Stimulated activated CD4-positive, alpha-beta T cell treated with anti-CD3 and anti-CD28 coated beads, Interleukin-15, amount 100 ng/mL, for 48 hours (primary cell): ENCODE results near the gene MRPL37.

Source experiments
- DNase-seq, 2 donors: peaks; one replicate each; pipeline ENCODE4 v3.0.0-alpha.2; 2020; ENCODE audit warnings: low read depth in 2 of 2

Gene MRPL37

DNA sequence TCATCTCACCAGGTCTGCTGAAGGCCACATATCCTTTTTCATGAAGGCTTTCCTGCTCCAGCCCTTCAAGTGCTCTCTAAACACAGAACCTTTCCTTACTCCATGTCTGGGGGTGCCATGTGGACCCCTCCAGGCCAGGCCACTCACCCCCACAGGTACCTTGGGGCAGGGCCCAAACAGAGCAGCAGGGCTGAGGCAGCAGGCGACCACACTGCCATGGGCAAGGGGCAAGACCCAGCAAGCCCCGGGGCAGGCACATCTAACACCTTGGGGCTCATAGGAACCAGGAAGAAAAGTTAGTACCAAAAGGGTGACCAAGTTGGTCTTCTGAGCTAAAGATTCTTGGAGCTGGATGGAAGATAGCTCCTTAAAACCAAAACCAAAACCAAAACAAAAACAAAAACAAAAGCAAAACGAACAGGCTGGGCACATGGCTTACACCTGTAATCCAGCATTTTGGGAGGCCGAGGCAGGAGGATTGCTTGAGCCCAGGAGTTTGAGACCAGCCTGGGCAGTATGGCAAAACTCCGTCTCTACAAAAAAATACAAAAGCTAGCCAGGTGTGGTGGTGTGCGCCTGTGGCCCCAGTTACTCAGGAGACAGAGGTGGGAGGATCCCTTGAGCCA is 63.7 kb downstream of the MRPL37 start:
- DNase-seq: no peak

DNA sequence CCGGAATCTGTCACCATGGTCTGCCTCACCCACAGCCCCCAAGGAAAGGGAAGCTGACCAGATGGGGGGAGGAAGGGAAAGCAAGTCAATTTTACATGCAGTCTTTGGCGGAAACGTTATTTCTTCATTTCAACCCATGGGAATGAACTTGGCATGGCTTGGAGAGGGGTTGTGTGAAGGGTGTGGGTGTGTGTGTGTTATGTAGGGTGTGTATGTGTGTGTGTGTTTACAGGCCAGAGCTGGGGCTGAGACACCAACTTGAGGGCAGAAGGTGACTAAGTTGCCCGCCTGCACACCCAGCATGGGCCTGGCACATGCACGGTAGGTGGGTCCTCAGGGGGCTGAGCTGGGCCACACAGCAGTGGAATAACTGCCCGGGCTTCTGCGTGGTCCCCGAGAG is 65.2 kb downstream of the MRPL37 start:
- no peak for DNase-seq

DNA sequence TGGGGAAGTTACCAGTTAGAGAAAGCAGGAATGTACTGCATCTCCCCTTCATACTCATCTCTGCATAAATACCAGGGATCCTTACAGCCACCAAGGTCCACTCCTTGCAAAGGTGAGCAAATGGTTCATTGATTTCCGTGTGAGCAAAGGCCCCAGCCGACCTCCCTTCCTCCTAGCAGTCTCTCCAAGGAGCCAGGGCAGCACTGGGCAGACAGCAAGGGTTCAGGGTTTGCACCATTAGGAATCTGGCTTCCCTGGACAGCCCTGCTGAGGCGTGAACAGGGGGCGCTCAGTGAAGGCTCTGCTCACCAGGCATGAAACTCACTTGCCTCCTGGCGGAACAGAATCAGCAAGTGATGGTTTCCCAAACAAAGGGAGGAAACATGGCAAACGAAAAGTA is 65.7 kb downstream of the MRPL37 start:
- DNase-seq: no peak

DNA sequence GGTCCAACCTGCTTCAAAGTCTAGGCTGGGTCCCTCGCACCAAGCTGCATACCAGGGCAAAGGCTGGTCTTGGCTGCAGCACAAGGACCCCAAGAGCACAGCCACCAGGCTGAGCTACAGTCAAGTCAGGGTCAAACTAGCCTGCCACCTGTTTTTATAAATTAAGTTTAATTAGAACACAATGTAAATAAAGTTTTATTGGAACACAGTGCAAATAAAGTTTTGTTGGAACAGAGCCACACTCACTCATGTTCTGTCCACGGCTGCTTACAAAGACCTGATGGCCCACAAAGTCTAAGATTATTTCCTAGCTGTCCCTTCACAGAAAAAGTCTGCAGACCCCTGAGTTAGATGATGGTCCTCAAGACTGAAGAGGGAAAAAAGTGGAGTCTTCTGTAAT is 66.2 kb downstream of the MRPL37 start:
- no peak for DNase-seq

DNA sequence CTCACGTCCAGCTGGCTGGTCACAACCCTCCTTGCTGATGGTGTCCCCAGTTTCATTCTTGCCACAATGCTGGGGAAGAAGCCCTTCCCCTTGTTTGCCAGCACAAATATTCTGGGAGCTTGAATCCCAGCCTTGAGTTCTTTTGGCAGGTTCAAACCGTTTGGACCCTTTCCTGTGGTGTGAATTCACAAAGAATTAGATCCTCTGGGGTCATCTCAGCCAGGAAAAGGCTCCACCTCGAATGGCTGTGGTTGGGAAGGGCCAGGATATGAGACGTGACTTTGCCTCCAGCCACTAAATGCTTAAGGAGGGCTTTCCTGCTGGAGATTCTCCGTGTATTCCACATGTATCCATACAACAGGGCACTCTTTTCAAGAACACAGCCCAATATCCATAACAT is 66.9 kb downstream of the MRPL37 start:
- DNase-seq: no peak
